ENCODE measurements around the gene PHF12.

The PHF12 gene

DNA sequence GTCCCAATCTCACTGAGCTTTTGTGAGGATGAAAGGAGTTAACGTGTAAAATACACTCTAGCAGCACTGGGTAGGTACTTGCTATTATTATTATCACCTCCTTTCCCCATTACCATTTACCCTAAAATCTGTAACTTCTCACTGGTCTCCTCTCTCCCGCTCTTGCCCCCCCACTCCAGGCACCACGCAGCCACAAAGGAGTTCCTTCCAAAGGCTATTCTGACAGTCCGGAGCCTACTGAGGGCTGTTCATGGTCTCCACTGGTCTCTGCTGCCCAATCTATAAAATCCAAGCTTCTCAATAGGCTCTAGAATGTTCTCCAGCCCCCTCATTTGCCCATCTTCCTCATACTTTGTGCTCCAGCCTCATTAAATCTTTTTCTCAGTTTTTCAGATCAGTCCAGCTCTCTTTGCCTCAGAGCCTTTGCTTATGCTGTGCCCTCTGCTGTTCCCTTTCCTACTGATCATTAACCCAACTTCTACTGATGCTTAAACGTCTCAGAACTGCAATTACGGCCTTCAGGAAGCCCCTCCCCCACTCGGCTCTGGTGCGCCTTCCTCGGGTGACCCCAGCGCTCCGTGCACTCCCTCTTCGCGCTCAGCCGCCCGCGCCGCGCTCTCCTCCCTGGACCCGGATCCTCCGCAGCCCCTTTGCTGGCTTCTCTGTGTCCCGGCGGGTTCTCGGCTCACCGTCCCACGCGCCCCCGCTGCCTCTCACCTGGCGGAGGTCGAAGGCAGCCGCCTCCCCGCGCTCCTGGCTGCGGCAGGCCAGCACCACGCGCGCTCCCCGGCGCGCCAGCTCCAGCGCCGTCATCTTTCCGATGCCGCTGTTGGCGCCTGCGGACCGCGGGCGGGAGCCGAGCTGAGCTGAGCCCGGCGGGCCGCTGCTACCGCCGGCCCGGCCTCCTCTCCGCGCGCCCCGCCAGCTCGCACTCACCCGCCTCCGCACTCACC is 49.2 kb downstream of the PHF12 start:
- Histone ChIP-seq H3K4me1 (ENCODE audit: control insufficient read depth, insufficient read depth, low read length, poor library complexity, severe bottlenecking) (peaks cover 13% of the 10 kb centered on the region), H3K4me3 (ENCODE audit: extremely low read depth, insufficient read depth, low read length, poor library complexity, severe bottlenecking) (peak overlapping the region; percentile 78), H3K9me3 (ENCODE audit: control insufficient read depth, low read length) (no peaks in the 10 kb centered on the region), H3K36me3 (ENCODE audit: control insufficient read depth, insufficient read depth, low read length) (peaks cover 35% of the 10 kb centered on the region), H3K27ac (ENCODE audit: low read depth, low read length, severe bottlenecking) (peak overlapping the region; percentile 85)
- 3 to 4% methylated on average over 58 to 60 of the region's 62 CpGs for WGBS, 2 experiments (ENCODE audit: insufficient coverage in 2 of 2)

DNA sequence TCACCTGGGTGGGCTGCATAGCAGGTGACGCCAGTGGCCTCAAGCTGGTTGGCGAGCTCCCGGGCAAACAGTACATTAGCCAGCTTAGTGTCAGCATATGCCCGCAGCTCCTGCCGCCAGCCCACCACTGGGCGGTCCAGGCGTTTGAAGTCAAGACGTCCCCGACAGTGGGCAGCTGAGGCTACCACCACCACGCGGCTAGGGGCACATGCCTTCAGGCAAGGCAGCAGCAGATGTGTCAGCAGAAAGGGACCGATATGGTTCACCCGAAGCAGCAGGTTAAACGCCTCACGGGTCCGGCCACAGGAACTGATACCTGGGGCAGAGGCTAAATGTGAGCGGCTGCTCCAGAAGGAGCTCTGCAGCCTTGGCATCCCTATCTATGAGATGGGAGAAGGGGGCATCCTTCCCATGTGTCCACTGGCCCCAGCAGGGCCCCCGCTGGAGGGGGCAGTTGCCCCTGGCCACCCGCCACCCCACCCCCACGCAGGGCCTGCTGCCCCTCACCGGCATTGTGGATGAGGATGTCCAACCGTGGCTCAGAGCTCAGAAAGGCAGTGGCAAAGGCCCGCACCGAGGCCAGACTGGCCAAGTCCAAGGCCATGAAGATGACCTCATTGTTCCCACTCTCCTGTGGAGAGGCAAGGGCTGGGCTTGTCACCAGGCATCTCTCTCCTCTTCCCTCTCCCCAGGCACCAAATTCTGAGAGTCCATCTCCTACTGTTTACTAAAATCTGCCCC is 50.2 kb downstream of the PHF12 start:
- H3K27ac ChIP-seq (ENCODE audit: low read depth, low read length, severe bottlenecking): no peak overlapping the region
- H3K4me1 ChIP-seq (ENCODE audit: control insufficient read depth, insufficient read depth, low read length, poor library complexity, severe bottlenecking): peaks cover 15% of the 10 kb centered on the region
- no peak overlapping the region for H3K4me3 ChIP-seq (ENCODE audit: extremely low read depth, insufficient read depth, low read length, poor library complexity, severe bottlenecking)
- 93 to 96% methylated on average over 22 to 24 of the region's 24 CpGs for WGBS, 2 experiments (ENCODE audit: insufficient coverage in 2 of 2)
- no peaks in the 10 kb centered on the region for H3K9me3 ChIP-seq (ENCODE audit: control insufficient read depth, low read length)
- H3K36me3 ChIP-seq (ENCODE audit: control insufficient read depth, insufficient read depth, low read length): peaks cover 25% of the 10 kb centered on the region

DNA sequence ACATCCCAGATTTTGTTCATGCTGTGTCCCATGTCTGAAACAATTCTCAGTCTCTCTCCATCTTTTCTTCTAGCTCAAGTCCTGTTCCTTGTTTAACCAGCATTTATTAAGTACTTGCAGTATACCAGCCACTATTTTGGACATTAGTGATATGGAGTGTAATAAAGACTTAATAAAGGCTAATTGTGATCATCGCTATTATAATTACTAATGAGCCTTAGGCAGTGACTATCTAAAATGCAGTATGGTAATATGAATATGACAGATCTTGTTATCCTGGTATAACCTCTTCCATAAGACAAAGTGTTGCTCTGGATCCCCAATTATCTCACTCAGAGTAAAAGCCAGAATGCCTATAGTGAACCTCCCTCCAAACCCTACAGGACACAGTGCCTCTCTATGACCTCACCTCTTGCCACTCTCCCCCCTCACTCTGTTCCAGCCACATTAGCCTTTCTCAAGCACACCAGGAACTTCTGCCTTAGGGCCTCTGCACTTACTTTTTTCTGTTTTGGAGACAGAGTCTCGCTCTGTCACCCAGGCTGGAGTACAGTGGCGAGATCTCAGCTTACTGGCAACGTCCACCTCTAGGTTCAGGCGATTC is 52.0 kb downstream of the PHF12 start:
- Histone ChIP-seq H3K27ac (ENCODE audit: low read depth, low read length, severe bottlenecking) (no peak overlapping the region), H3K36me3 (ENCODE audit: control insufficient read depth, insufficient read depth, low read length) (peaks cover 21% of the 10 kb centered on the region), H3K9me3 (ENCODE audit: control insufficient read depth, low read length) (no peaks in the 10 kb centered on the region), H3K4me1 (ENCODE audit: control insufficient read depth, insufficient read depth, low read length, poor library complexity, severe bottlenecking) (peaks cover 21% of the 10 kb centered on the region), H3K4me3 (ENCODE audit: extremely low read depth, insufficient read depth, low read length, poor library complexity, severe bottlenecking) (no peak overlapping the region)
- WGBS, 2 experiments (ENCODE audit: insufficient coverage in 2 of 2): 100% methylated on average over 2 to 5 of the region's 5 CpGs

DNA sequence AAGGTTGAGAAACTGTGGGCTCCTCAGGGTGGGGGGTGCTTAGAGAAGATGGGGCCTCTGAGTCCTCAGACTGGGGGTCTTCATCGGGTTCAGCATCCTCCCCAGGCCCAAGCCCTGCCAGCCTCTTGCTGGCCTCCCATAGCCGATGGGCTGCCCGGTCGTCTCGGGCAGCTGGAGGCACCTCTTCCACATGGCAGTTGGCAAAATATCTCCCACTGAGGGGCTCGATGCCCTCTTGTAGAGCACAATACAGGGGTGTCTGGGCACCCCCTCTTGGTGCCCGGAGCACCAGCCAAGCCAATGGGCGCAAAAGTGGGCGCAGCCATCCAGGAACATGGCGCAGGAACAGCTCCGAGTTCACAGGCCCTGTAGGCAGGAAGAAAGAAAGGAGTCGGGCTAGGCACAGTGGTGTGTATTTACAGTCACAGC is 52.8 kb downstream of the PHF12 start:
- peaks cover 21% of the 10 kb centered on the region for H3K36me3 ChIP-seq (ENCODE audit: control insufficient read depth, insufficient read depth, low read length)
- H3K4me1 ChIP-seq (ENCODE audit: control insufficient read depth, insufficient read depth, low read length, poor library complexity, severe bottlenecking): peaks cover 21% of the 10 kb centered on the region
- no peaks in the 10 kb centered on the region for H3K9me3 ChIP-seq (ENCODE audit: control insufficient read depth, low read length)
- no peak overlapping the region for H3K27ac ChIP-seq (ENCODE audit: low read depth, low read length, severe bottlenecking)
- 86 to 92% methylated on average over 11 to 12 of the region's 12 CpGs for WGBS, 2 experiments (ENCODE audit: insufficient coverage in 2 of 2)
- H3K4me3 ChIP-seq (ENCODE audit: extremely low read depth, insufficient read depth, low read length, poor library complexity, severe bottlenecking): no peak overlapping the region

DNA sequence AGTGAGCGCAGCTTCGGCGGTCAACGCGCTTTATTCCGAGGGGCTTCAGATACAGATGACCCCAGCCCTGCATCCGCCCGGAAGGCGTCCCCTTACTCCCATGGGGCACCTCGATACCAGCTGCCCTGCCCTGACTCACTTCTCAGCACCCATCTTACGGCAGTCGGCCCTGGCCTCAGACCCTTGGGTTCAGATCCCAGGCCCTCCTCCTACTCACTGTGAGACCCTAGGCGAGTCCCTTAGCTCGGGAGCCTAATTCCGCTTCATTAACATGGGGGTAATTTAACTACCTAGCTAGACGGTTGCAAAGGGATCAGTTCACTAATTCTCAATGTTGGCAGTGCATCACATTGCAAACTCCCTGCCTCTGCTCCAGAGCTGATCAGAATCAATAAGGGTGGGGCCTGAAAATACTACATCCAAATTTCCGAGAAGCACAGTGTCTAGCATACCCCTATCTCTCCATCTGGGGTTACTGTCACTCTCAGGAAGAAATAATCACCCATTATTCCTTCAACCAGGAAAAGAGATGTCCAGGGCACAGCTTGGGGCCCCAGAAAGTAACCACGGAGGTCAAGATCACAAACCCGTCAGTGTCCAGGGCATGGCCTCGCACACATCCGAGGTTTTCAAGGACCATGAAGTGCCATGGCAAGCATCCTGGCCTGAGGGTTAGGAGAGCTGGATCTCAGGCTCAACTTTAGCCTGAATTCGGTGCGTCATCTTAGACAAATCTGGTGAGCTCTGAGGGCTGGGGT is 53.4 kb downstream of the PHF12 start:
- 40 to 43% methylated on average over 21 to 23 of the region's 23 CpGs for WGBS, 2 experiments (ENCODE audit: insufficient coverage in 2 of 2)
- H3K36me3 ChIP-seq (ENCODE audit: control insufficient read depth, insufficient read depth, low read length): peaks cover 23% of the 10 kb centered on the region
- H3K4me1 ChIP-seq (ENCODE audit: control insufficient read depth, insufficient read depth, low read length, poor library complexity, severe bottlenecking): peaks cover 21% of the 10 kb centered on the region
- no peaks in the 10 kb centered on the region for H3K9me3 ChIP-seq (ENCODE audit: control insufficient read depth, low read length)
- H3K4me3 ChIP-seq (ENCODE audit: extremely low read depth, insufficient read depth, low read length, poor library complexity, severe bottlenecking): peak overlapping the region; percentile 96
- no peak overlapping the region for H3K27ac ChIP-seq (ENCODE audit: low read depth, low read length, severe bottlenecking)

DNA sequence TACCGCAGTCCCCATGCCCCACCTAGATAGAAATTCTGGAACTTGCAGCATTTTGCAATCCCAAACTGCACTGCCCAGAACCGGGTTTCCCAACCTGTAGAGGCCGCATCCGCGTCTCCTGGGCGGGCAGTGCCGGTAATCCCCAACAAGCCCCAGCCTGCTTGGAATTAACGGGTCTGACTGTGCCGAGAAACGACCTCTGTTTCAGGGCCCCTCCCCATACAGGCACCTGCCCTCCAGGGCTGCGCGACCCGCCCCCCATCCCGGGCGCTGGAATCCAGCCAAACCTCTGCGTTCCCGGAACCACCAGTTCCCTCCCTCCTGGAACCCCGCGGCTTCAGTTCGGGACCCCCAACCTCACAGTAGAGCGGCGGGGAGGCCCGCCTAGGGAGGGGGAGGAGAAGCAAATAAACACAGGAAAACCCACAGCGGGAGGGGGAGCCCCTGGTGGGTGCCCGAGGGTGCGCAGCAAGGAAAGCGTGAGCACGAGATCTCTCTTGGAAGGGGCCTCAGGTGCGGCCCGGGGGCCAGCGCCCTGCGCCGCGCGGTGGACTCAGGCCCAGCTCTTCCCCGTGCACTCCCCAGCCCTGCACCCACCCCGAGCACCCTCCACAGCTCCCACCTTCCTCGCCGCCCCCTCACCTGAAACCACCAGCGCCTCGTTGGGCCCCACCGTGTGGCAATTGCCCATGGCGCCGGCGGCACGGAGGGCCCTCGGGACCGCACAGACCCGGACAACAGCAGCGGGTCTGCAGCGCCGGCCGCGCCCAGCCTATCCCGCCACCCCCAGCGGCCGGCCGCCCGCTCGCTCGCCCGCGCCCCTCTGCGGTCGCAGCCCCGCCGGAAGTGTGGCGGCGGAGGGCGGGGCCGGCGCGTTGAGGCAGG is 54.2 kb downstream of the PHF12 start, which contains the start of gene FLOT2:
FLOT2 (minus strand) TSS at position 850 of the 885 bp plus-strand sequence; CDS start at position 691, 159 bp downstream.
- 0 to 1% methylated on average over 43 to 53 of the region's 73 CpGs for WGBS, 2 experiments (ENCODE audit: insufficient coverage in 2 of 2)
- no peak within 1 kb of the TSS for H3K27ac ChIP-seq (ENCODE audit: low read depth, low read length, severe bottlenecking)

DNA sequence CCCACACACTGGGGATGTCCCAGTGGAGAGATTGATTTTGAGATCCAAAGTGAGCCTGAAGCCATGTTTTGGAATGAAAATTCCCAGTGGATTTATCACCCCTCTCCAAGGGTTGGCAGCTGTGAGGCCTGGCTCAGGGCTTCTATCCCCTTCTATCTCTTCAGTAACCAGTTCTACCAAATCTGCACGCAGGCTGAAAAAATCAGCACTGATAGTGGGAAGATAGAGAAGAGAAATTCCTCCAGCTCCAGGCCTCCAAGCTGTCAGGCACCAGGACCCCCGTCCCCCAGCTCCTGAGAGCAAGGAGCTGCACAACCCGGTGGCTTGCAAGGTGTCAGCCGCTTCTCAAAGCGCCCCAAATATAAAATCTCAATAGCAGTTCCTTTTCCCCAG is 54.8 kb downstream of the PHF12 start:
- H3K27ac ChIP-seq (ENCODE audit: low read depth, low read length, severe bottlenecking): no peak overlapping the region
- WGBS, 2 experiments (ENCODE audit: insufficient coverage in 2 of 2): 14% methylated on average over 2 to 4 of the region's 5 CpGs
- no peaks in the 10 kb centered on the region for H3K9me3 ChIP-seq (ENCODE audit: control insufficient read depth, low read length)

More for the DNA sequence above, 54.2 kb downstream of the PHF12 start, which contains the start of gene FLOT2:
- H3K4me3 ChIP-seq (ENCODE audit: extremely low read depth, insufficient read depth, low read length, poor library complexity, severe bottlenecking): peak within 1 kb of the TSS; percentile 96
- H3K36me3 ChIP-seq (ENCODE audit: control insufficient read depth, insufficient read depth, low read length): peaks cover 27% of the 10 kb centered on the region
- no peaks in the 10 kb centered on the region for H3K9me3 ChIP-seq (ENCODE audit: control insufficient read depth, low read length)
- H3K4me1 ChIP-seq (ENCODE audit: control insufficient read depth, insufficient read depth, low read length, poor library complexity, severe bottlenecking): peaks cover 21% of the 10 kb centered on the region

DNA sequence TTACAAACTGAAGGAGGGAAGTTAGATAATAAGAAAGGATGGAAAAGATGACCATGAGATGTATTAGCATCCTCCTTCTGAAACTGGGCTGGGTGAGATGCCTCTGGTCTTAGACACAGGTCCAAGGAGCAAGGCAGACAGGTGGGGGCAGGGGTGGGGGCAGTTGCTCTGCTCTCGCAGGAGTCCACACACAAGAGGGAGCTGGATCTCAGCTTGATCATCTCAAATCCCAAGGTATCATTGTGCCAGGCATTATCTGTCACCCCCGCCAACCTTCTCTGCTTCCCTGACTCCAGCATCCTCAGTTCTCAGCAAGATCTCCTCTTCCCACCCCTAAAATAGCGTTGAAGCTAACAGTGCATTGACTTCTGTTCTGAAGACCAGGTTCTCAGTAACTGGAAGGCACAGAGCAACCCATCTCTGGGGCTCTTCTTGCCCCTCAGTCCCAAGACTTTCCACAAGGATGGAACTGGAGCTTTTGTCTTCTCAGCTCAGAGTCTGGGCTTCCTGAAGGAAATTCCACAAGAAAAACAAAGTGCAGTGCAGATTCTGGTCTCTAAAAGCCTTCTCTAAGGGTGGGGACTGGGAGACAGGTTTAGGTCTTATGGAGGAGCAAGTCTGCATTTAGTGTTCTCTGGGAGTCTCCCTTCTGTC is 55.4 kb downstream of the PHF12 start:
- 64 to 75% methylated on average over 3 of the region's 3 CpGs for WGBS, 2 experiments (ENCODE audit: insufficient coverage in 2 of 2)
- Histone ChIP-seq H3K4me1 (ENCODE audit: control insufficient read depth, insufficient read depth, low read length, poor library complexity, severe bottlenecking) (peaks cover 12% of the 10 kb centered on the region), H3K4me3 (ENCODE audit: extremely low read depth, insufficient read depth, low read length, poor library complexity, severe bottlenecking) (peak overlapping the region; percentile 96), H3K36me3 (ENCODE audit: control insufficient read depth, insufficient read depth, low read length) (peaks cover 35% of the 10 kb centered on the region), H3K27ac (ENCODE audit: low read depth, low read length, severe bottlenecking) (no peak overlapping the region), H3K9me3 (ENCODE audit: control insufficient read depth, low read length) (no peaks in the 10 kb centered on the region)

More for the DNA sequence above, 54.8 kb downstream of the PHF12 start:
- Histone ChIP-seq H3K4me1 (ENCODE audit: control insufficient read depth, insufficient read depth, low read length, poor library complexity, severe bottlenecking) (peaks cover 16% of the 10 kb centered on the region), H3K36me3 (ENCODE audit: control insufficient read depth, insufficient read depth, low read length) (peaks cover 33% of the 10 kb centered on the region), H3K4me3 (ENCODE audit: extremely low read depth, insufficient read depth, low read length, poor library complexity, severe bottlenecking) (peak overlapping the region; percentile 96)

Measured in mesodermal cell (in vitro differentiated cells).